Loucy (cell line): ENCODE measurements around the gene ZMYND8.

Experiments used
- EZH2phosphoT487 ChIP-seq: fragments of 200-600 bp; IDR thresholded peaks from 2 replicates; pipeline ENCODE4 v1.6.1; 2018; ENCODE audit warnings: antibody characterized with exemption, mild to moderate bottlenecking, moderate library complexity, borderline replicate concordance
- TF ChIP-seq, protein P1 (sequence below): fragments of 200-600 bp; sonication (generic); conservative IDR thresholded peaks from 2 replicates; pipeline ENCODE4 v1.5.1; 2014; ENCODE audit warnings: mild to moderate bottlenecking, antibody characterized with exemption, low read length

DNA sequence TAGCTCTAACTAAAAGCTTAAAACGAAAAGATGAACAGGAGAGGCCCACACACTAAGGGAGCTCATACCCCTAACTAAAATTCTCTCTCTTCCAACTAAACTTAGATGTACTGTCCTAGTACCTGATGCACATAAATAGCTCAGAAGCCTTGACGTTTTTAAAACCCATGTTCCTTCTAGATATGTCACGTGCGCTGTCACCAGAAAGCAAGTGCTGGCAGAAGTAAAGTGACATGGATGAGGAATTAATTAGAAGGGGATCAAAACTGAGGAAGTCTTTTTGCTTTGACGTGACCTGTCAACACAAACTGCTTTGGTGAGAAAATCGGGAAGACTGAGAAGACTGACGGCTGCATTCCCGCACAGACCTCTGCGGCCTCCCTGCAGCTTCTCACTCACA is 142.5 kb downstream of the ZMYND8 start:
- TF ChIP-seq, protein P1, sequence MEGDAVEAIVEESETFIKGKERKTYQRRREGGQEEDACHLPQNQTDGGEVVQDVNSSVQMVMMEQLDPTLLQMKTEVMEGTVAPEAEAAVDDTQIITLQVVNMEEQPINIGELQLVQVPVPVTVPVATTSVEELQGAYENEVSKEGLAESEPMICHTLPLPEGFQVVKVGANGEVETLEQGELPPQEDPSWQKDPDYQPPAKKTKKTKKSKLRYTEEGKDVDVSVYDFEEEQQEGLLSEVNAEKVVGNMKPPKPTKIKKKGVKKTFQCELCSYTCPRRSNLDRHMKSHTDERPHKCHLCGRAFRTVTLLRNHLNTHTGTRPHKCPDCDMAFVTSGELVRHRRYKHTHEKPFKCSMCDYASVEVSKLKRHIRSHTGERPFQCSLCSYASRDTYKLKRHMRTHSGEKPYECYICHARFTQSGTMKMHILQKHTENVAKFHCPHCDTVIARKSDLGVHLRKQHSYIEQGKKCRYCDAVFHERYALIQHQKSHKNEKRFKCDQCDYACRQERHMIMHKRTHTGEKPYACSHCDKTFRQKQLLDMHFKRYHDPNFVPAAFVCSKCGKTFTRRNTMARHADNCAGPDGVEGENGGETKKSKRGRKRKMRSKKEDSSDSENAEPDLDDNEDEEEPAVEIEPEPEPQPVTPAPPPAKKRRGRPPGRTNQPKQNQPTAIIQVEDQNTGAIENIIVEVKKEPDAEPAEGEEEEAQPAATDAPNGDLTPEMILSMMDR: no peak
- TF ChIP-seq EZH2phosphoT487: no peak
